Measurements from ENCODE around the gene CNOT4. TPM values are rescaled to one million over a fixed set of nuclear protein-coding genes. Genes with fewer than 3 reads are reported as not detected.

Gene CNOT4
- total and polyA plus RNA-seq, 10 donors: 5.3 to 36.9 (median 27.9) TPM

DNA sequence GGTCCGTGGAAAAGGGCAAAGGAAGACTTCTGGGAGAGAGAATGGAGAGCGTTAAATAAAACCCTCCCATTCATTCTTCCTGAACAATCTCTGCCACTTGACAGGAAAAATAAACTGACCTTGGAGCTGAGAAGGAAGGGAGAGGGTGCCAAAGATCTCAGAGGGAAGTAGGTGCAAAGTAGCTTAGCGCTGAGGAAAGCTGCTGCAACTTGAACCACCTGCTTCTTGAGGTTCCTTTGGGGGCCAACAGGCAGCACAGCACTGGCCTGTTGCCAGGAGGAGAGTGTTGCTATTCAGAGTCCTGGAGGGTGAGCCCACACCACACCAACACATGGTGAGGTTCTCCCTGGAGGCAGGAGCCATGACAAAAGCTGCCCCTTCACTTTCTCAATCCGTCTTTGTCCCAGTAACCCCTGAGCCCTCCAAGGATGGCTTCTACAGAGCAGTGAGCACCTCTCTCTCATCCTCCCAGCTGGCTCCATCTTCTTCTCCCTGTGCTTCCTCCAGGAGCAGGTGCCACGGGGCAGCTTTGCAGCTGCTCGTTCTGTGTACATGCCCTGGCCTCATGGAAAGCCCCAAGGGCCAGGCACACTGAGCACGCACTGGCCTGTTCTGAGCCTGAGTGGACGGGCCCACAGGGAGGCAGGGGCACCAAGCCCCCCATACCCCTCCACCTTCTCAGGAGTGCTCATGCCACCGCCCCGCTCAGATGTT lies 174.9 kb downstream of the CNOT4 start:
- no peaks in the 10 kb centered on the region for H3K36me3 ChIP-seq
- DNase-seq: no peak
- no peaks in the 10 kb centered on the region for H3K9me3 ChIP-seq
- H3K27me3 ChIP-seq (replicated peaks in 1 of 7): no peaks in the 10 kb centered on the region
- WGBS, 5 donors: 63 to 81% (median 66%) methylated on average over 10 of the region's 10 CpGs
- TF ChIP-seq, protein P1, sequence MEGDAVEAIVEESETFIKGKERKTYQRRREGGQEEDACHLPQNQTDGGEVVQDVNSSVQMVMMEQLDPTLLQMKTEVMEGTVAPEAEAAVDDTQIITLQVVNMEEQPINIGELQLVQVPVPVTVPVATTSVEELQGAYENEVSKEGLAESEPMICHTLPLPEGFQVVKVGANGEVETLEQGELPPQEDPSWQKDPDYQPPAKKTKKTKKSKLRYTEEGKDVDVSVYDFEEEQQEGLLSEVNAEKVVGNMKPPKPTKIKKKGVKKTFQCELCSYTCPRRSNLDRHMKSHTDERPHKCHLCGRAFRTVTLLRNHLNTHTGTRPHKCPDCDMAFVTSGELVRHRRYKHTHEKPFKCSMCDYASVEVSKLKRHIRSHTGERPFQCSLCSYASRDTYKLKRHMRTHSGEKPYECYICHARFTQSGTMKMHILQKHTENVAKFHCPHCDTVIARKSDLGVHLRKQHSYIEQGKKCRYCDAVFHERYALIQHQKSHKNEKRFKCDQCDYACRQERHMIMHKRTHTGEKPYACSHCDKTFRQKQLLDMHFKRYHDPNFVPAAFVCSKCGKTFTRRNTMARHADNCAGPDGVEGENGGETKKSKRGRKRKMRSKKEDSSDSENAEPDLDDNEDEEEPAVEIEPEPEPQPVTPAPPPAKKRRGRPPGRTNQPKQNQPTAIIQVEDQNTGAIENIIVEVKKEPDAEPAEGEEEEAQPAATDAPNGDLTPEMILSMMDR (IDR thresholded peaks at IDR 0.05 in 8 of 11, conservative IDR thresholded peaks at IDR 0.05 in 3 of 11): no peak
- TF ChIP-seq POLR2A (IDR thresholded peaks at IDR 0.05) (no peak), POLR2AphosphoS5 (IDR thresholded peaks at IDR 0.05) (no peak)
- no peaks in the 10 kb centered on the region for H3K4me1 ChIP-seq
- H3K4me3 ChIP-seq: no peak overlapping the region
- no peak overlapping the region for H3K27ac ChIP-seq
- intact Hi-C loops (cut with DNase I; ENCODE audit: low total_unique reads): no loop called here

DNA sequence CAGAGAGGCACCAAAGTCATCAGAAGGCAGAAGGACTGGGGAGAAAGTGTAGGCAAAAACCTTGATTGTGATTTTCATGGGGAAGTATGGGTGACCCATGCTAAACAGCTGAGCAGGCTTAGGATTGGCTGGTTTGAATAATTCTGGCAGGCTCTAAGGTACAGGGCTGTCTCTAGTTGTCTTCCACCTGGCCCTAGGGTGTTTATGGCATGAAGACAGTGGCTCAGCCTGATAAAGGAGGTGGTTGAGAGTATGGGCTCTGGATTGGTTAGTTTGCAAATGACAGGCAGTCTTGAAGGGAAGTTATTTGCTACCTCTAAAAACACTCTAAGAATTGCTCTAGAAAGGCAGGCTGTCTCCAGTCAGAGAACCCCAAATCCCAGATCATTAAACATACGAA lies 176.0 kb downstream of the CNOT4 start:
- no peak overlapping the region for H3K27ac ChIP-seq
- no peak overlapping the region for H3K4me3 ChIP-seq
- DNase-seq: no peak
- no peak for TF ChIP-seq POLR2A (IDR thresholded peaks at IDR 0.05)
- TF ChIP-seq, protein P1 (IDR thresholded peaks at IDR 0.05 in 8 of 11, conservative IDR thresholded peaks at IDR 0.05 in 3 of 11): no peak
- TF ChIP-seq POLR2AphosphoS5 (IDR thresholded peaks at IDR 0.05): no peak
- no peaks in the 10 kb centered on the region for H3K9me3 ChIP-seq
- no peaks in the 10 kb centered on the region for H3K36me3 ChIP-seq
- H3K4me1 ChIP-seq: no peaks in the 10 kb centered on the region
- 69 to 97% (median 87%) methylated on average over 1 of the region's 1 CpG for WGBS, 5 donors
- intact Hi-C loops (cut with DNase I; ENCODE audit: low total_unique reads): no loop called here
- H3K27me3 ChIP-seq (replicated peaks in 1 of 7): no peaks in the 10 kb centered on the region

DNA sequence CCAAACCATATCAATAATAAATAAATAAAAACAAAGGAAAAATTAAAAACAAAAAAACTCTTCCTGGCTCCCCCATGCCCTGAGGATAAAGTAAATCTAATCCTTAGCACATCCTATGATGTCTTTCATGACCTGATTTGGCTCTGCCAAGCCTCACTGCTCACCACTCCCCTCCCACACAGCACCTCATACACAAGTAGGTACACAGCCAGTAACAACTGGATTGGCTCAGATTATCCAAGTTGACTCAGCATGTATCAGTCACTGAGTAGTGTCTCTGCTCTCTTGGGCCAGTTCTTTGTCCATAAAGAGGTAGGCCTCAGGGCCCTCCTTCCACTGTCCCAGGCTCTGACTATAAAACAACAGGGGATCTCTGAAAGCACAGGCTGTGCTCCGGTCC lies 176.7 kb downstream of the CNOT4 start:
- WGBS, 5 donors: 97 to 100% (median 100%) methylated on average over 1 of the region's 1 CpG; no CpG with 5 or more reads in 1 of the 5 donors
- no peak overlapping the region for H3K4me3 ChIP-seq
- intact Hi-C loops (cut with DNase I; ENCODE audit: low total_unique reads): no loop called here

DNA sequence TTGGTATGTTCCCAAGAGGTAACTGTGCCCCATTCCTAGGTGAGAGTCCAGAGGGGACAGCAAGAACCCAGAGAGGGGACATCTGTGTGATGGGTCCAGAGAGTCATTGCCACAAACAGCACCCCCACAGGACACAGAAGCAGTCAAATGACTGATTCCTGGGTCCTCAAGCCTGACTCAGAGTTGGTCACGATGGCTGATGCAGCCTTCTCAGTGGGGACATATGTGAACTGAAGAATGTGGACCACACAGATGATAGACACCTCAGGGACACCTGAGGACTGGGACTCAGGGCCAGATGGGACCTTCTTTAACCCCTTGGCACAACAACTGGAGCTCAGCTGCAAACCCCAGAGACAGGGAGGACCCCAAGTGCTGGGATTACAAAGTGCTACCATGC lies 179.8 kb downstream of the CNOT4 start:
- H3K27me3 ChIP-seq (replicated peaks in 1 of 7): no peaks in the 10 kb centered on the region
- intact Hi-C loops (cut with DNase I; ENCODE audit: low total_unique reads): no loop called here
- DNase-seq: no peak
- no peak overlapping the region for H3K4me3 ChIP-seq
- no peak overlapping the region for H3K27ac ChIP-seq
- TF ChIP-seq, protein P1 (IDR thresholded peaks at IDR 0.05 in 8 of 11, conservative IDR thresholded peaks at IDR 0.05 in 3 of 11): no peak
- H3K4me1 ChIP-seq: no peaks in the 10 kb centered on the region
- H3K36me3 ChIP-seq: no peaks in the 10 kb centered on the region
- 82 to 94% (median 87%) methylated on average over 1 of the region's 1 CpG for WGBS, 5 donors
- no peaks in the 10 kb centered on the region for H3K9me3 ChIP-seq

More for the DNA sequence above, 176.7 kb downstream of the CNOT4 start:
- TF ChIP-seq, protein P1 (IDR thresholded peaks at IDR 0.05 in 8 of 11, conservative IDR thresholded peaks at IDR 0.05 in 3 of 11): no peak
- no peak for TF ChIP-seq POLR2AphosphoS5 (IDR thresholded peaks at IDR 0.05)
- no peak for TF ChIP-seq POLR2A (IDR thresholded peaks at IDR 0.05)
- no peak for DNase-seq
- Histone ChIP-seq H3K27me3 (replicated peaks in 1 of 7) (no peaks in the 10 kb centered on the region), H3K36me3 (no peaks in the 10 kb centered on the region), H3K27ac (no peak overlapping the region), H3K9me3 (no peaks in the 10 kb centered on the region), H3K4me1 (no peaks in the 10 kb centered on the region)

Data from spleen (tissue), 11 donors.